HG03342 (cell line): ENCODE results near the gene MAPKAP1.

Experiments
- ATAC-seq: cut with Tn5 transposase; IDR thresholded peaks from one replicate; pipeline ENCODE4 v1.9.1; 2021; ENCODE audit warnings: mild to moderate bottlenecking, moderate library complexity; ENCODE audit not compliant: unreplicated experiment

Gene MAPKAP1

DNA sequence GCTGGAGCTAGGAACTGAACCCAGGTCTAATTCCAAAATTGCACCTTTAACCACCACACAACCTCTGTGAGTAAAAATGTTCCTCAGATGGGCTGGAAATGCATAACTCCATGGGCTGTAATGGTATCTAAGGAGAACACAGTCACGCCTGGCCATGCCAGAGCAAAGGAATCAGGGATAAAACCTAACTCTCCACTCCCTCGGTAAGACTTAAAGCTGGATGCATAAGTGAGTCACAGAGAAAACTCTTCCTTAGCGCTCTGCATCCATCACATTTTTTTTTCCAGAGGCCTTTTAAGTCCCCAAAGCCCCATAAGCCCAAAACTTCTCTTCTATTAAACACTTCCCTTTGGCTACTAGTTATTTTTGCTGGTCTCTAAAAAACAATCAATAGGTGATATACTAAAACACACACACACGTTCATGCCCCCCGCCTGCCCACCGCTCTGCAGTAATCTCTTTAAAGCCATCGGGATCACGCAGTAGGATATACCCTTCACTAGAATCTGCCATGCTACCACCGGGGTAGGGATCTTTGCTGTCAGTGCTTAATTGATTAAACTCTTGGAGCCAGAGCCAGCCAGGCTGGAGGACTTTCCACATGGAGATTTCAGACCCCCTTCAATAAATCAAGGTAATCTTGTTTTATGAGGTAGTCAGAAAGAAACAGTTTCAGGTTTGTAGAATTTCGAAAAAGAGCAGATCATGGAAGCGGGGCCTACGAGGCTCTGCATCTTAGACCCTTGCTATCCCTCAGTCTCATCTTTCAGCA lies 212.9 kb downstream of the MAPKAP1 start:
- ATAC-seq = no peak

DNA sequence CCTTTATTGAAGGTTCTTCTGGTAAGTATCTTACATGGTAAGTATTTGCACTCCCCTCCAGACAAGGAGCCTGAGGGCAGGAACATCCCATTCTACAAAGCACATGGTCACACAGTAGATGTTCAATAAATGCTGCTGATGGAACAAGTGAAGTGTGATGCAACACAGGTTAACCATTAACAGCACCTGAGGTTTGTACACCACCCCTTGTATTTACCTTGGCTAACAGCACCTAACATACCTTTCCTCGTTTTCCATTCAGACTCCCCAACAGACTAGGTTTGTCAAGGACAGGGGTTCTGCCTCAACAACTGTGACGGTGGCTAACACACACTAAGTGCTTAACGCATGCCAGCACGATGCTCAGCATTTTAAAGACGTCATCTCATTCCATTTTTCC lies 213.6 kb downstream of the MAPKAP1 start:
- no peak for ATAC-seq

DNA sequence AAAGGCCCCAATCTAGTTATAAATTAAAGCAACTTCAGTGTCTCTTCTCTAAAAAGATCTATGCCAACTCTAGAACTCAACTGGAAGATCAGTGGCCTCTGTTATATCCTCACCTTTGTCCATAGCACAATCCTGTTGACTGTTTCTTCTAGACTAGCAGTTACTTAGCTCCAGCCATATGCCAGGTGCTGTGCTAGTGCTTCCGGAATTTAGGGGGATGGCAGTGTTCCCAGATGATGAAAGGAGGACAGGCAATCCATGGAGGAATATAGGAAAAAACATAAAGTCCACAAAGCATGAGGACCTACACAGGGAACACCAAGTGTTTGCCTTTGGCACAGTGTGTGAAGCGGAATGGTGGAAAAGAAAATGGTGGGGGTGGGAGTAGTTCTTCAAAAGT lies 214.3 kb downstream of the MAPKAP1 start:
- no peak for ATAC-seq

DNA sequence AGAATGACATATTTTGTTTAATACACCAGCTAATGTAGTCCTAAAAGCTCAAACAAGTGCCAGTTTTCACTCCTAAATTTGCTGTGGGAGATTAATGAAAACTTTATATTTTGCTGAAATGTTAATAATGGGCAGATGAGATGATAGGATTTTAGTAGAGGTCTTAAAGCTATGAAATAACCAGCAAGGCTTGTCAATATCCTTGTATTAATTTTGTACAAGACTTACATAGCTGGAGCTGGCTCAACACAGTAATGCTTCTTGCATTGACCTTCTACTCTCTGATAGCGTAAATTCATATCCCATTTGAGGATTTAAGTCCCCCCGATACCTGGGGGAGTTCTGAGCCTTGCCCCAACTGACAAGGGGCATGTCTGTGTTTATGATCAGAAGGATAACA lies 219.2 kb downstream of the MAPKAP1 start:
- no peak for ATAC-seq

DNA sequence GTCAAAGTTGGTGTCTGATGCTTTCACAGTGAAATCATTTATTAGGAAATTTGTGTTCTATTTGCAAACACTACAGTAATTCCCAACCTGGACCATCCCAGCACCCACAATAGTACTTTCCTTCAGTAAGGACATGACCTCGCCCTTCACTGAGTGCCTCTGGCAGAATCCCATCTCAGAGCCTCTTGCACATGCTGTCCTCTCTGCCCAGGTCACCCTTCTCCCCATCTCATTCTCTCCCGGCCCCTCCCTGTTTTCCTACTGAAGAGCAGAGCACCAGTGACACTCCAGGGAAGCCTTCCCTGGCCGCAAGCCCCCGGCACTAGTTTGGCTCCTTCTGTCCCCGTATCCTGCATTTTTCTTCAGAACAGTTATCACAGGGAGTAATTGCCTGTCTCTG lies 220.4 kb downstream of the MAPKAP1 start:
- no peak for ATAC-seq

DNA sequence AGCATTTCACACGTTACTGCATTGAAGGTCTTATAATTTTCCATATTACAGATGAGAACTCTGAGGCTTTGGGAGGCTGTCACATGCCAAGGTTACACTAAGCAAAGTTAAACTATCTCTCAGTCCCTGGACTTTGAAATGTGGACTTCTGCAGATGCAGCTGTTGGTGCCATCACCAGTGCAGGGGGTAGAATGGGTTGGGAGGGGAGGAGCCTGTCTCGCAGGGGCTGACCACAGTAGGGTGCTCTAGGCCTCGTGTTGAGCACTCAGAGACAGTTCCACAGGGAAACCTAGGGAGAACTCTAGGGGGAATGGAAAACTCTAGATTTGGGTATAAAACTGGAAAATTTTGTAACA lies 220.9 kb downstream of the MAPKAP1 start:
- ATAC-seq = no peak

DNA sequence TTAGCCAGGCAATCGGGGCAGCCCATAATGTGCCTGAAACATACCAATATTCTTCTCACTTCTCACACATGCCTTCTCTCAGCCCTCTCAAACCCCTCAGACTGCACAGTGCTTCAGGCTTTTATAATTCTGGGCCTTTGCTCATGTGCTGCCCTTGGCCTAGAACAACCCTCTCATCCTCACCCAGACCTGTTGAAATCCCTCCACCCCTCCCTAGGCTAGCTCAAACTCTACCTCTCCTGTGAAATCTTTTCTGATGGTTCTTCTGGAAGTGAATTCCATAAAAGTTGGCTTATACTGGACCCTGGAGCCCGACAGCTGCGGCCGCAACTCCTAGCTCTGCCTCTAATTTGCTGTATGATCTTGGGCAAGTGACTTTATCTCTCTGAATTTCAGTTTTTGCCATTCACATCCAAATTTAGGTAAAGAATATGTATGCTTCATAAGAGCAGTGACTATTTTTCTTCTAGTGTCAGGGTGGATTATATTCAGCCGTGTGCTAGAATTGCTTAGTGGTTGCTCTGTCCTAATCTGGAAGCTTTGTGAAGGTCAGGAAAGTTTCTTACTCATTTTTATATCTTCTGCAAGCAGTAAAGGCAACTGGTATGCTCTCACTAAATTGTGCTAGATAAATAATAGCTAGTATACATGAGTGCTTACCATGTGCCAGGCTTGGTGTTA lies 221.4 kb downstream of the MAPKAP1 start:
- no peak for ATAC-seq

DNA sequence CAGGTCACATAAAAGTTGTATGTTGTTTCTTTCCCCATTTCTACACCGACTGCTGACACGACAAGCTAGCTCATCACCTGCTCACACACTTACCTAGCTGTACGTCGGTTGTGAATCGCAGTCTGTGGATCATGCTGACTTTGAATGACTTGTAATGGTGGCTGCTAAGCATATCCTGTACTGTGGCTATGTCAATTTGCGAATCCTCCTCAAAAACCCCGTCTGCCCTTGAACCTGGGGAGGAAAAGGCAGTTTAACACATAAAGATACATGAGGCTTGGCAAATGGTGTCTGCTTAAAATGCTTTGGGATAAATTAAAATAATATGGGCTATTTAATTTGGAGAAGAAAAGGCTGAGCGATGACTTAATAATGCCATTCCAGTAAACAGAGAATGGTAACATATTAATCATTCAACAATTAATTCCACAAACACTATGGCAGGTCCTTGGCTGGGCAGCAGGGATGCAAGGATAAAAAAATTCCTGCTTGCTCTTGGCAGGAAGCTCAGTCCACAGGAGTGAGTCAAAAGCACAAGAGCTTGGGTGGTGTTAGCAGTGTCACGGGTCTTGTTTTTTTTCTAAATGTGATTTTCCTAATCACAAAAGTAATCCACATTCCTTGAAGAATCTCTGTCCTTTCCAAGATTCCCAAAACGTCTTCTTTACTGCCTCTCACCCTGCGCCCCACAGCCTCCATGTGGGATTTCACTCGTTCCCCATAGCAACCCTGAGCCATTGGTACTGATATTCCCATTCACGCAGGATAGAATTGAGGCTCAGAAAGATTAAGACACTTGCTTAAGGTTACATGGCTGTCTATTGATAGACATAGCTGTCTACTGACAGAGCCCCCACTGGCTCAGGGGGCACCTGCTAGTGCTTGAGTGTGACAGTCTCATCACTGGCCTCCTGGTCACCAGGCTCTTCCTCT lies 222.4 kb downstream of the MAPKAP1 start:
- ATAC-seq = no peak

DNA sequence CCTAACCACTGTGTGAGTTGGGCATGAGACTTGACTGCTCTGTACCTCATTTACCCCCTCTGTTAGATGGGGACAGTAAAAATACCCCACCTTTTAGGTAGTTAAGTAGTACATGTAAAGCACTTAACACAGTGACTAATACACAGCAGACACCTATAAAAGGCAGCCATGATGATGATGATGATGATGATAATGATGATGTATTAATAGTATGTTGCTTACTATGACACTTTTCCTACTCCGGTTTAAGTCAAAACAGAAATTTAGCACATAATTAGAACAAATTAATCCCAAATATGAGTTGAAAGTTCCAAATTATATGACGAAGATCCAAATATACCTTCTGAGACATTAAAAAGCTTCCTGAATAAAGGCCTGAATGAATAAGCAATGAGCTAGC lies 223.3 kb downstream of the MAPKAP1 start:
- no peak for ATAC-seq

DNA sequence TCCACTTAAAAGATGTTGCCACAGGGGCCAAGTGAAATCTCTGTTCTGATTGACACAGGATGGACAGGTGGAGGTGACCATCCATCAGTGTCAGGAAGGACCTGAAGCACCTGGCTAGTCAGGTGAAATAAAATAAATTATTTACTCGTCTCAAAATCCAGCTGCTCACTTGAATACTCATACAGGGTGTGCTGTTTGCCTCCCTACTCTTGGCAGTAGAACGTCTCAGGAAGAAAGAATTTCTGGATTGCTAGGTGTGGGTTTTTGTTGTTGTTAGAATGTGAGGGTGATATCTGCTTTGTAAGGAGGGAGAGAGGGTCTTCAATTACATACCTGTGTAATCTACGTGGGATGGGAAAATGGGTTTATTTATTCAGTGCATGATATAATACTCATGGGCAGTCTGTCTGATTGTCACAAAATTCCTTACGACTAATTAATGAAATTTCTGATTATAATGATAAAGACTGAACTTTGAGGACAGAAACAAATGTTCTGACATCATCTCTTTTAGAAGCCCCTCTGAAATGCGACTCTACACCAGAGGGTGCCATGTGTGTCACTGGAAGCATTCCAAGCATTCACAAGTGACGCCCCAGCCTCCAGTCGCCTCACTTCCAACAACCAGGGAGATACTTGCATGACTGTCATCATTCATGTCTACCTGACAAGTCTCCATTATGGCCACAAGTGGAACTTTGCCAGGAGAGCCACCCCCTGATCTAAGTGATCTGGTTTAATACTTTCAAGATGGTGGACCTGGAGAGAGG lies 227.0 kb downstream of the MAPKAP1 start:
- ATAC-seq = no peak

DNA sequence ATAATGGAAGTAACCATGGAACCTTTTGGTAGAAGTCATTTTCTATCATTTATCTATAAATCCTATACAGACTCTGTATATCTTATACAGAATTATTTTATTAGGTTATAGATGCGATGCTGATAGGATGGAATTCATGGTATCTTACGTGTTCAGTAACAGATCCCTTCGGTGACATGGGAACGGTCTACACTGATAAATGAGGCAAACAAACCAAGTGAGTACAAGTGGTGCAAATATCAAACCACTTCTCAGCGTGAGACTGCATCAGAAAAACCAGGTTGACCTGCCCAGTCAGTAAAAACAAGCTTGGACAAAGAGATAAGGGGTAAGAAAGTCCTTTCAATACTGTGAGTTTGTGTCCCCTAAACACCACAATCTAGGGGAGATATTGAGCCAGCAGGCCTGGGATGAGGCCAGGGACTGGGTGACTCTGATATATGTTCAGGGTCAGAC lies 229.9 kb downstream of the MAPKAP1 start:
- no peak for ATAC-seq

DNA sequence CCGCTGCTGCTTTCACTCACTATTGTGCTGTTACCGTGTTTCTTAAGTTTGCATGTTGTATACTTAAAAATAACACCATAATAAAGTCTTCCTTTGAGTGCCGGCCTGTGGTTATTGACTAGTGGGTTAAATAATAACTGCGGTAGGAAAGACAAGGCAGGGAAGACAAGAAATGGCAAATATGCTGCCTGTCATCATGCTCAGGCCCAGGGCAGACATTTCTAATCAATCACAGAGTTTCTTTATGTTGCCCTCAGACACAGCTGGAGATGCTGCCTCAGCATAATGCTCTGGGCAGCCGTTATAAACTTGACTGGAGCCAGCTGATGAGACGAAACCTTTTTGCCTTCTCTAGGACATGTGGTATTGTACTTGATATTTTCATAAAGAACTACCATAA lies 230.4 kb downstream of the MAPKAP1 start:
- ATAC-seq = no peak

DNA sequence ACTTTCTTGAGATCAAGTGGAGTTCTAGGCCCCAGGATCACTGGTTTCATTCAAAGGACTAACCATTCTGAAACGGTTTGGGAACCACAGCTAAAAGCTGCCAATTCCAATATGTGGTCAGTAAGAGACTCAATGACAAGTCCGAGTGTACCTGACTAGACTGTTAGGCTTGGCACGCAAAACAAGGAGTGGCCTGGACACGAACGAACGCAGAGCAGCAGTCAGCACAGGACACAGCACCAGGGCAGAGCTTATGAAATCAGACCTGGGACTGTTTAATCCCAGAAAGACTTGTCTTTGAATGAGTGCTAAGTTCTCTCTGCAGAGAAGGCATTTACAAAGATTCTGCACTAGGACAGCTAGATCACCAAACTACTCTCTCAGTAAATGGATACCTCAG lies 231.6 kb downstream of the MAPKAP1 start:
- ATAC-seq = no peak

DNA sequence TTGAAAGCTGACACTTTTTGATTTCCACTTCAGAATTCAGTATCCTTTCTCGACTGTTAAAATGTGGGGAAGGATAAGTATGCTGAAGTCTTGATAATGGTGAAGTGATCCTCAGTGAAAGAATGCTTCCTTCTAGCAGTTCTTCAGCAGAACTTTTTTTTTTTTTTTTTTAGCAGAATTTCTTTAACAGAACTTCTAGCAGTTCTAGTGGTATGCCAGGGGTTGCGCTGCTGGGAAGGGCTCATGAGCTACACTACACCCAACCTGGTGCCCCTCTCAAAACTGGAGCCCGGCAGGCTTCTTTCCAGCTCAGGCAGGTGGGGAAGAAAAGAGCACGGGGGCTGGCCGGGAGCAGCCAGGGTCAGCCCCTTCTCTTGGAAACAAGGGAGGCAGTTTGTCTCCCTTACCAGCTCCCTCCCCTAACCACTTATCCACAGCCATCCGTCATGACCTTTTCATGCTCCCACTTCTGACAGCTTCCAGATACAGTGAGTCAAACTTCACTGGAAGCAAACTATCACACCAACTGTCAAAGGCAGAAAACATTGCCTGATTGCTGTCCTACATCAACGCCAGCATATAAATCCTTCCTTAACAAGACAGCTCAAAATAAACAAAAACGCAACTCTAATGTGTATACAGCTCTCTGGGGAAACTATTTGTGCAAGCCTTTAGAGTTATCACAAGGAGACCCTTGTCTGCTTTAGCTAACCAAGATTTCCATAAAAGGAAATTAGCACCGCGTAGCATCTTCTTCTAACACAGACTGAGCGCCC lies 233.9 kb downstream of the MAPKAP1 start:
- ATAC-seq = no peak

DNA sequence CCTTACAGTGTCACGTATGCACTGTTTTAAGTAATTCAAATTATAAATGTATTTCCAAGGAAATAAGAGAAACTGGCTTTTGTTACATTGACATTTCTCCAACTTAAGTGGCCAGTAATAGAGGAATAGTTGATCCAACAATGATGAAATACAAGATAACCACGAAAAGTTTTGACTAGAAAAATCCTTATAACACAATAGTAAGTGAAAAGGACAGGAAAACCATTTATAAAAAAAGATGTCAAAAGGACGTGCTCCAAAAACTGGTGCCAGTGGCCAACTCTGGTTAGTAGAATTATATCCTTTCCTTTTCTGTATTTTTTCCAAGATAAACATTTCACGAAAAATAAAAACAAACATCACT lies 234.5 kb downstream of the MAPKAP1 start:
- ATAC-seq = no peak

DNA sequence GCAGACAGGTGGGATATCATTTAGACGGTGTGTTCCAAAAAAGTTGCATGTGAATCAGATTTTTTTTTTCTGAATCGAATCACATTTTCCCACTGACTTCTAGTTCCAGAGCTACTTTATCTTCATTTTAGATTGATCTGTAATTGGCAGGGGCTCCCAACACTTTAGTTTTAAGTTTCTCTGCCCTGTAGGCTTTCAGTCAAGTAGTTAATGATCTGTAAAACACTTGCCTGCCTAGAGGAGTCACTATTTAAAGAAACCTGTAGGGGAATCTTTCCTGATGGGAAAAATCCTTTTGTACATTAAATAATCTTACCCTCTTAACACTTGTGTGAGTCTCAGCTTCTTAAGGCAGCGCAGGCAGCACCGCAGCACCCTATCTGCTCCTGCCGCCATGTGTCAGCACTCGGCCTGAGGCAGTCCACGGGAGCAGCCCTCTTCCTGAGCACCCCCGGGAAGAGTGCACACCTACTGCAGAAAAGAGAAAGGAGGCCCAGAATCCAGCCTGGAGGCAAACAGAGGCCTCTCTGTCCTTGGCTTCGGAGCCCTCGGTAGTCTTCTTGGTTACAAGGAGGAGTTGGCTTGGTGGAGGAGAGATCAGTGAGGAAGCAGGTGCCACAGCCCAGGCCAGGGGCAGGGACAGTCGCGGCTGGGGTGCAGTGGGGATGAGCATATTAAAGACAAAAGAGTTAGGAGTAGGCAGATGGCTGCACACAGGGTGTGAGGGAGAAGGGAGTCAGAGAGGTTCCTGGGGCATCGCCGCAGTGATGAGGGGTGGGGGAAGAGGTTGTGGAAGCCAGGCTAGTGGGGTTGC lies 236.0 kb downstream of the MAPKAP1 start:
- ATAC-seq = no peak

DNA sequence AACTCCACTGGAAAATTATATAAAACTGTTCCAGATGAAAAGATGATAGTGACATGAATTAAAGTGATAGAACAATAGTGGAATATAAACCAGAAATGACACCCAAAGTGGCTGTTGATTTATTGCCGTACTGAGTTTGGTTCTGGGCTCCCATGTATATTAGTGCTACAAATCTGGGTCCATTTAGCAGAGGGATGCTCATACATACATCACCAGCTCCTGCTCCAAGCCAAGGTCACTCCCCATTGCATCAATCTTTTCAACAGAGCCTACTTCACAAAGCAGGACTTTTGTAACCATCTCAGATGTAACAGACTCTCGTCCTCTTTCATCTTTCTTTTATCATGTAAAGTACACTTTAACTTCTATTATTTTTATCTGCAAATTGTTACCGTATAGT lies 236.8 kb downstream of the MAPKAP1 start:
- no peak for ATAC-seq

DNA sequence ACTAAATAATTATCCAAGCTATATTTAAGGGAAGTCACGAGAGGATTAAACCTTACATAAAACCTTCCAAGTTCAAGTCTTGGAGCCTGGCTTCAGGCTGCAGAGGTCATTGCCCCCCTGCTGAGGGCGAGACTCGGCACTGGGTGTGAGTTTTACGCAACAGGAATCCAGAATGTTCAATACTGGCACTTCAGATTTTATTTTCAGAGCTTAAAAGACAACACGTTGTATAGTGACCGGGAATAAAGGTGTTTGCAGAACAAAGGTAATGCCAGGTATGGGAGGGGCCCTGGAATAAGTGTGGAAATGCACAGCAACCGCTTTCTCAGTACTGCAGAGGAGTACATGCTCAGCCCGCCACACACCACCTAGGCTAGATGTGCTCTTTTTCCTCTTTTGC lies 238.4 kb downstream of the MAPKAP1 start:
- no peak for ATAC-seq

DNA sequence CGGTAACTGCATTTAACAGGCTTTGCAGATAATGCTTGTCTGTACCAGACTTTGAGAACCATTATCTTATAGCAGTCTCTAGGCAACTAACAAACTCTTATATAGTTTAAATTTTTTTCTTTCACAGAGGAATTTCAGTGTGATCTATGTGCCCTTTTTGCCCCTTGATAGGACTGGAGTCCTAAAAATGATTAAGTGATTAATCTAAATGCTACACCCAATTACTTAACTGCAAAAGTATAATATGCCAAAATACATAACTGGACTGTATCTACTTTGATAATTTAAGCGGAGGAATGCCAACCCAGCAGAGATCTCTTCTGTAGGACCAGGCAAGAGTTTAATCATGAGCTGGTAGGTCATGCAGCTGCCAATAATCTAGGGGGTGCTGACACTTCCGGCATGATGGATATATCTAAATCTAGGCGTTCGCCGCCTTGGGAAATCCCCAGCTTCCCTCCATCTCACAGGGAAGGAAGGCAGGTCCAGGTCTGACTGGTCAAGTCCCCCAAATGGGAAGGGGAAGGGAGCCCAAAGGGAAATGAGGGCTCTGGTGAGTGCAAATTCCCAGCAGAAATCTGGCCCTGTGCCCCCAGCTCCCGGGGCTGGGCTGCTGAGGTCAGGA lies 239.8 kb downstream of the MAPKAP1 start:
- ATAC-seq = no peak
